Measurements from ENCODE around the gene RNF26.

RNF26 gene

DNA sequence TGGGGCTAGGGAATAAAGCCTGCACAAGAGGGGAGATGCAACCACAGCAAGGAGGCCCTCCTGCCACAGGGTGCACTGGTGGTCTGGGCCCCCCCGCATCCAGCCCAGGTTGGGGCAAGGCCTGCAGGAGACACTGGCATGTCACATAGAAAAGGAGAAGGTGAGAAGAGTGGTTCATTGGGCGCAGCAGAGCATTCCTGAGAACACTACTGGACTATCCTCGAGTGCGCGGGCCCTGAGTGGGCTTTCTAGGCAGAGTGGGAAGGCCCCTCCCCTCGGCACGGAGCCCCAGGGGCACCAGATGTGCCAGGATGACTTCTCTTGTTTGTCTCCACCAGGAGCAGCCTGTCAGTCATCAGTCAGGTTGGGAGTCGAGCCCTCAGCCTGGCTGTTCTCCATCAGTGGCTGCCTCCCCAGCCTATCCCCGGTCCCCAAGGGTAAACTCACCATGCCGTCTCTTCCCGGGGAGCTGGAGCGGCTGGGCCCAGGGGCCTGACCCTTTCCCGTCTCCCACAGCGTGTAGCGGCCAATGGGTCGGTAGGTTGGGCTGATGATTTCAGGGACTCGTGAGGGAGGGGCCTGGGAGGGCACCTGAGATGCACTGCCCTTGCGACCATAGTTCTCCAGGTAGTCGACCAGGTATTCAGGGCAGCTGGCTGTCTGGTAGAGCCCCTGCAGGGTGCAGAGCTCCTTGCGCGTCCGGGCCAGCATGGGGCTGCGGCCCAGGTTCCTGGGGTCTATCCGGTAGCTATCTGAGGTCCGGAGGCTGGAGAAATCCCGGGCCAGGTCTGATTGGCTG, 38.1 kb downstream of the RNF26 start:
- Histone ChIP-seq H3K27me3 (ENCODE audit: low read depth, low read length) (peaks cover 14% of the 10 kb centered on the region), H3K4me1 (ENCODE audit: low read length) (peaks cover 15% of the 10 kb centered on the region), H3K79me2 (ENCODE audit: low read length) (no peaks in the 10 kb centered on the region), H2AFZ (ENCODE audit: low read depth, low read length) (no peak overlapping the region), H3K27ac (ENCODE audit: low read length) (no peak overlapping the region), H3K4me2 (ENCODE audit: low read length) (no peak overlapping the region; the same call in 1 of the 2 replicates), H3K4me3 (ENCODE audit: low read length) (no peak overlapping the region), H3K9ac (ENCODE audit: low read length) (no peak overlapping the region), H3K9me3 (ENCODE audit: insufficient read depth, low read length) (no peaks in the 10 kb centered on the region), H3K36me3 (replicated peaks; ENCODE audit: low read depth, low read length) (no peaks in the 10 kb centered on the region), H4K20me1 (ENCODE audit: insufficient read depth, low read length) (no peaks in the 10 kb centered on the region)
- TF ChIP-seq EZH2phosphoT487 (IDR thresholded peaks at IDR 0.05; ENCODE audit: low read depth) (no peak), CTCF (IDR thresholded peaks at IDR 0.05; ENCODE audit: low read depth, low read length) (no peak)

- H3K4me1 ChIP-seq (ENCODE audit: low read length), result peaks cover 15% of the 10 kb centered on the region
- no peak overlapping the region for H3K9ac ChIP-seq (ENCODE audit: low read length)
- no peak overlapping the region for H3K4me3 ChIP-seq (ENCODE audit: low read length)
- H3K27me3 ChIP-seq (ENCODE audit: low read depth, low read length), result peaks cover 6% of the 10 kb centered on the region
- H3K27ac ChIP-seq (ENCODE audit: low read length), result no peak overlapping the region
- H4K20me1 ChIP-seq (ENCODE audit: insufficient read depth, low read length), result no peaks in the 10 kb centered on the region
- H3K9me3 ChIP-seq (ENCODE audit: insufficient read depth, low read length), result no peaks in the 10 kb centered on the region
- H3K79me2 ChIP-seq (ENCODE audit: low read length), result no peaks in the 10 kb centered on the region
- H3K36me3 ChIP-seq (replicated peaks; ENCODE audit: low read depth, low read length), result no peaks in the 10 kb centered on the region
- TF ChIP-seq EZH2phosphoT487 (IDR thresholded peaks at IDR 0.05; ENCODE audit: low read depth) (no peak), CTCF (IDR thresholded peaks at IDR 0.05; ENCODE audit: low read depth, low read length) (no peak)
- no peak overlapping the region for H3K4me2 ChIP-seq (ENCODE audit: low read length)
- H2AFZ ChIP-seq (ENCODE audit: low read depth, low read length), result 0 out of 2 replicates have a peak overlapping the region, but pooled peaks have one; percentile 47
Measured at GRCh38 chr11:119373059-119373920, 39.0 kb downstream of the RNF26 start.

DNA sequence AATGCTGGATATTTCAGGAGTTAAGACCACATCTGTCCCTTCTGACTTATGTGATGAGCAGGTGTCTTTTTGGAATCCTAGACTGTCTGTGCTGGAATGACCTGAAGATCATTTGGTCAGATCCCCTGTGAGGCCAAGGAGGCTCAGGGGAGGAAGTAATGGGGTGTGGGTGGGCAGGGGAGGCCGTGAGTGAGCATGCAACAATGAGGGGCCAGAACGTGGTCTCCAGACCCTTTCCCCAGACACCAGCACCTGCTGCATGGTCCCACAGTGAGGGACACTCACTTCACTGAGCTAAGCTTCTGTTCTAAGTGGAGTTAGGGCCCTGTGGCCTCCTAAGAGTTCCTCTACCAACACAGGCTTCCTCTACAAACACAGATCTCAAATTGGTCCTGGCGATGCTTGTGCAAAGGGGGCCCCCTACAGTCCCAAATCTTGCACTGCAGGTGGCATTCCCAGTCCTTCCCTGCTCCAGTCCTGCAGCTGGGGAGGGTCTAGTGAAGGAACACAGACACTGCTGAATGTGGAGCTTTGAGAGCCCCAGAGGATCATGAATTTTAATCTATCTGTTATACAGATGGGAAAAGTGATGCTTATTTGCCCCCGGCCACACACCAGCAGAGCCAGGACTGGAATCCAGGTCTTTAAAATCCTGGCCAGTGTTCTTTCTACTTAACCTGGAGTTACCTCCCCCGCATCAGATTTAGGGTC, 39.7 kb downstream of the RNF26 start:
- peak overlapping the region; percentile 47; the same call in 1 of the 2 replicates for H2AFZ ChIP-seq (ENCODE audit: low read depth, low read length)
- H3K4me2 ChIP-seq (ENCODE audit: low read length), result 0 out of 2 replicates have a peak overlapping the region, but pooled peaks have one; percentile 27
- no peak overlapping the region for H3K9ac ChIP-seq (ENCODE audit: low read length)
- no peak overlapping the region for H3K27ac ChIP-seq (ENCODE audit: low read length)
- no peaks in the 10 kb centered on the region for H3K36me3 ChIP-seq (replicated peaks; ENCODE audit: low read depth, low read length)
- H3K79me2 ChIP-seq (ENCODE audit: low read length), result no peaks in the 10 kb centered on the region
- peak; percentile 87 for TF ChIP-seq CTCF (IDR thresholded peaks at IDR 0.05; ENCODE audit: low read depth, low read length)
- TF ChIP-seq EZH2phosphoT487 (IDR thresholded peaks at IDR 0.05; ENCODE audit: low read depth), result no peak
- H3K4me1 ChIP-seq (ENCODE audit: low read length), result peaks cover 15% of the 10 kb centered on the region
- no peak overlapping the region for H3K4me3 ChIP-seq (ENCODE audit: low read length)
- H3K27me3 ChIP-seq (ENCODE audit: low read depth, low read length), result peaks cover 3% of the 10 kb centered on the region; the same call in 1 of the 2 replicates
- no peaks in the 10 kb centered on the region for H3K9me3 ChIP-seq (ENCODE audit: insufficient read depth, low read length)
- H4K20me1 ChIP-seq (ENCODE audit: insufficient read depth, low read length), result no peaks in the 10 kb centered on the region
